ENCODE data around the gene CDK9.

DNA sequence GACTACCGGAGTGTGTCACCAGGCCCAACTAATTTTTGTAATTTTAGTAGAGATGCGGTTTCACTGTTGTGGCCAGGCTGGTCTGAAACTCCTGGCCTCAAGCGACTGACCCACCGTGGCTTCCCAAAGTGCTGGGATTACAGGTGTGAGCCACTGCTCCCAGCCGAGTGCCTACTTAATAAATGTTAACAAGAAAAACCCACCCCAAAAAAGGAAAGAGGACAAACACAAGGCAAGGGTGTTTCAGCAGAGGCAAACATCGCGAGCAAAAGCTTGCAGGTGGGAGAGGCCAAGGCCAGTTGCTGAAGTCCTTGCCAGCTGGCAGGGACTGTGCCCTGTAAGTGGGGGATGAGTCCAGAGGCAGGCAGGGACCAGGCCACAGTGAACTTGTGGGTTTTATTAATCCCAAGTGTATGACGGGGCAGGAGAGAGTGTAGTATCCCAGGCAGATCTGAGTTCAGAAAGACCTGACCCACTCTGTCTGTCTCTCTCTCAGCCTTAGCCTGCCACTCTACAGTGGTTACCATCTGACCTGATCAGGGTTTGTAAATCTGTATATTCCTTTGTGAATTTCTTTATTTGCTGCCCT is 10.5 kb downstream of the CDK9 start:
- TF ChIP-seq, protein P1, sequence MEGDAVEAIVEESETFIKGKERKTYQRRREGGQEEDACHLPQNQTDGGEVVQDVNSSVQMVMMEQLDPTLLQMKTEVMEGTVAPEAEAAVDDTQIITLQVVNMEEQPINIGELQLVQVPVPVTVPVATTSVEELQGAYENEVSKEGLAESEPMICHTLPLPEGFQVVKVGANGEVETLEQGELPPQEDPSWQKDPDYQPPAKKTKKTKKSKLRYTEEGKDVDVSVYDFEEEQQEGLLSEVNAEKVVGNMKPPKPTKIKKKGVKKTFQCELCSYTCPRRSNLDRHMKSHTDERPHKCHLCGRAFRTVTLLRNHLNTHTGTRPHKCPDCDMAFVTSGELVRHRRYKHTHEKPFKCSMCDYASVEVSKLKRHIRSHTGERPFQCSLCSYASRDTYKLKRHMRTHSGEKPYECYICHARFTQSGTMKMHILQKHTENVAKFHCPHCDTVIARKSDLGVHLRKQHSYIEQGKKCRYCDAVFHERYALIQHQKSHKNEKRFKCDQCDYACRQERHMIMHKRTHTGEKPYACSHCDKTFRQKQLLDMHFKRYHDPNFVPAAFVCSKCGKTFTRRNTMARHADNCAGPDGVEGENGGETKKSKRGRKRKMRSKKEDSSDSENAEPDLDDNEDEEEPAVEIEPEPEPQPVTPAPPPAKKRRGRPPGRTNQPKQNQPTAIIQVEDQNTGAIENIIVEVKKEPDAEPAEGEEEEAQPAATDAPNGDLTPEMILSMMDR (IDR thresholded peaks at IDR 0.05): no peak
- TF ChIP-seq POLR2A (IDR thresholded peaks at IDR 0.05): no peak

All from esophagus squamous epithelium (tissue), 4 donors.